DOHH2 (cell line): Measurements from ENCODE around the gene FBXO31.
A peak's percentile ranks its signal among the peaks of the same experiment; 100 is the strongest.

Source experiments
- H3F3A ChIP-seq: fragments of 200-600 bp; sonication (generic), shearing (Covaris generic); 2 replicates; pipeline ENCODE4 v1.6.0; 2016; ENCODE audit warnings: antibody characterized with exemption, mild to moderate bottlenecking; ENCODE audit not compliant: control insufficient read depth, insufficient read depth
- H3K27ac ChIP-seq: fragments of 200-600 bp; sonication (generic); 2 replicates; pipeline ENCODE4 v1.5.1; 2014; ENCODE audit warnings: low read depth, mild to moderate bottlenecking, low read length, moderate library complexity
- H3K27me3 ChIP-seq: fragments of 200-600 bp; sonication (generic); 2 replicates; pipeline ENCODE4 v1.6.1; 2014; ENCODE audit warnings: mild to moderate bottlenecking, low read length, mixed read lengths; ENCODE audit not compliant: control insufficient read depth
- H3K36me3 ChIP-seq: fragments of 200-600 bp; sonication (generic); 2 replicates; pipeline ENCODE4 v1.6.1; 2014; ENCODE audit warnings: mild to moderate bottlenecking, low read length, moderate library complexity, mixed read lengths; ENCODE audit not compliant: control insufficient read depth
- H3K4me1 ChIP-seq: fragments of 200-600 bp; sonication (generic); 2 replicates; pipeline ENCODE4 v1.6.1; 2014; ENCODE audit warnings: mild to moderate bottlenecking, low read length, mixed read lengths; ENCODE audit not compliant: control insufficient read depth
- H3K4me2 ChIP-seq: fragments of 200-600 bp; sonication (generic); 2 replicates; pipeline ENCODE4 v1.6.0; 2014; ENCODE audit warnings: mild to moderate bottlenecking, low read length, moderate library complexity
- H3K4me3 ChIP-seq: fragments of 200-600 bp; sonication (generic); 2 replicates; pipeline ENCODE4 v1.5.1; 2014; ENCODE audit warnings: mild to moderate bottlenecking, low read length, mixed read lengths
- H3K79me2 ChIP-seq: fragments of 200-600 bp; sonication (generic); 2 replicates; pipeline ENCODE4 v1.6.1; 2014; ENCODE audit warnings: mild to moderate bottlenecking, low read length, mixed read lengths; ENCODE audit not compliant: control insufficient read depth
- H3K9me2 ChIP-seq: fragments of 200-600 bp; sonication (generic); replicated peaks from 2 replicates; pipeline ENCODE4 v1.6.1; 2014; ENCODE audit warnings: mild to moderate bottlenecking, low read length, mixed read lengths; ENCODE audit not compliant: control insufficient read depth
- H3K9me3 ChIP-seq: fragments of 200-600 bp; sonication (generic); 2 replicates; pipeline ENCODE4 v1.6.1; 2014; ENCODE audit warnings: antibody characterized with exemption, low read length, mixed read lengths; ENCODE audit not compliant: control insufficient read depth, insufficient read depth
- H4K20me1 ChIP-seq: fragments of 200-600 bp; sonication (generic); 2 replicates; pipeline ENCODE4 v1.6.0; 2014; ENCODE audit warnings: low read depth, mild to moderate bottlenecking, antibody characterized with exemption, low read length, moderate library complexity; ENCODE audit not compliant: control insufficient read depth, insufficient read depth
- CTCF ChIP-seq: fragments of 200-600 bp; sonication (generic); IDR thresholded peaks from one replicate; pipeline ENCODE4 v1.5.1; 2014; ENCODE audit warnings: antibody characterized with exemption, mild to moderate bottlenecking, low read depth, low read length; ENCODE audit not compliant: poor library complexity, severe bottlenecking
- EZH2phosphoT487 ChIP-seq: fragments of 200-600 bp; sonication (generic); IDR thresholded peaks from 2 replicates; pipeline ENCODE4 v1.6.1; 2017; ENCODE audit warnings: borderline replicate concordance, mild to moderate bottlenecking, antibody characterized with exemption, low read length, moderate library complexity, mixed read lengths

The FBXO31 gene

DNA sequence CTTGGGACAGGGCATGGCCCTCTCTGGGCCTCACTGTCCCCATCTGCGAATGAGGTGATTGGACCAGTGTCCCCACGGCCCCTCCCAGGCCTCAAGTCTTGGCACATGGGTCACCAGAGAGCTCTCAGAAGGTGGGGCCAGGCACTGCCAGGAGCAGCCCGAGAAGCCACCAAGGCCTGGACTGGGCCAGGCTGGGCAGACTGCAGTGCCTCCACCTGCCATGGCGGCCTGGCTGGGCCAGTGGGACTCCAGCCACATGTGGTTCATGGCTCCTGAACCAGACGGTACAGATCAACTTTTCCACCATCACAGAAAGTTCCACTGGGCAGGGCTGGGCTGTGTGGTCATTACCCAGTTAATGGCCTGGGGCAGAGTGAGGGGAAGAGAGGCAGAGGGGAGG, 86.2 kb downstream of the FBXO31 start:
- no peak overlapping the region for H3K27ac ChIP-seq
- TF ChIP-seq CTCF (no peak), EZH2phosphoT487 (no peak)
- no peak overlapping the region for H3K4me2 ChIP-seq
- no peaks in the 10 kb centered on the region for H4K20me1 ChIP-seq
- peaks cover 26% of the 10 kb centered on the region for H3K4me1 ChIP-seq
- no peaks in the 10 kb centered on the region; the same call in 1 of the 2 replicates for H3K36me3 ChIP-seq
- no peaks in the 10 kb centered on the region for H3K27me3 ChIP-seq
- no peaks in the 10 kb centered on the region for H3K9me2 ChIP-seq
- peaks cover 2% of the 10 kb centered on the region; the same call in 1 of the 2 replicates for H3K9me3 ChIP-seq
- H3K4me3 ChIP-seq: no peak overlapping the region
- H3F3A ChIP-seq: no peaks in the 10 kb centered on the region
- H3K79me2 ChIP-seq: no peaks in the 10 kb centered on the region

- no peaks in the 10 kb centered on the region for H3F3A ChIP-seq
- no peaks in the 10 kb centered on the region for H3K79me2 ChIP-seq
- H3K9me3 ChIP-seq: peaks cover 7% of the 10 kb centered on the region; the same call in 1 of the 2 replicates
- no peaks in the 10 kb centered on the region for H4K20me1 ChIP-seq
- TF ChIP-seq EZH2phosphoT487 (no peak), CTCF (no peak)
- H3K4me3 ChIP-seq: no peak overlapping the region
- no peaks in the 10 kb centered on the region for H3K27me3 ChIP-seq
- H3K27ac ChIP-seq: no peak overlapping the region
- peaks cover 26% of the 10 kb centered on the region for H3K4me1 ChIP-seq
- H3K9me2 ChIP-seq: no peaks in the 10 kb centered on the region
- no peaks in the 10 kb centered on the region for H3K36me3 ChIP-seq
- H3K4me2 ChIP-seq: peak overlapping the region; percentile 29; the same call in 1 of the 2 replicates
These were observed 87.7 kb downstream of the FBXO31 start for GRCh38 chr16:87295661-87296531.

DNA sequence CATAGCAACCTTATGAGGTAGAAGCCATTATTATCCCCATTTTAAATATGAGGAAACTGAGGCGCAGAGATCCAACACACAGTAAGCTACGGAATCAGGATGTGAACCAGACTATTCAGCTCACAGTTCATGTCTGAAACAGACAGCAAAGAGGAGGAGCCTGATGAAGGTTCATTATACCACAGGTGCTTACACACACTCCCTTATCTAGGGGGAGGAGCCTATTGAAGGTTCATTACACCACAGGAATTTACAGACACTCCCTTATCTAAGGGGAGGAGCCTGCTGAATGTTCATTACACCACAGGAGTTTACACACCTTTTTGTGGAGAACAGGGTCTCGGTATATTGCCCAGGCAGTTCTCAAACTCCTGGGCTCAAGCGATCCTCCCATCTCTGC, 88.3 kb downstream of the FBXO31 start:
- Histone ChIP-seq H3K79me2 (no peaks in the 10 kb centered on the region), H3F3A (no peaks in the 10 kb centered on the region), H3K9me3 (peaks cover 7% of the 10 kb centered on the region; the same call in 1 of the 2 replicates), H3K27ac (no peak overlapping the region), H3K4me2 (peak overlapping the region; percentile 29; the same call in 1 of the 2 replicates), H3K4me3 (no peak overlapping the region), H3K9me2 (no peaks in the 10 kb centered on the region), H4K20me1 (no peaks in the 10 kb centered on the region), H3K4me1 (peaks cover 26% of the 10 kb centered on the region), H3K36me3 (no peaks in the 10 kb centered on the region), H3K27me3 (no peaks in the 10 kb centered on the region)
- TF ChIP-seq CTCF: no peak
- no peak for TF ChIP-seq EZH2phosphoT487
